Stomach (tissue), 4 donors: ENCODE measurements around the gene LRRC74B.

Experiments used
- EP300 ChIP-seq: sonication (generic); formaldehyde crosslinking; IDR thresholded peaks from one replicate; pipeline ENCODE4 v1.6.1; 2017; ENCODE audit warnings: antibody characterized with exemption
- POLR2A ChIP-seq, 4 donors: fragments of 450-650 bp; IDR thresholded peaks; one replicate each; pipeline ENCODE4 v1.6.1; 2016; ENCODE audit warnings: antibody characterized with exemption in 4 of 4, control low read depth in 2 of 4, mild to moderate bottlenecking in 1 of 4, moderate library complexity in 1 of 4
- POLR2AphosphoS5 ChIP-seq, 3 donors: sonication (generic); formaldehyde crosslinking; IDR thresholded peaks; one replicate each; pipeline ENCODE4 v1.6.1; 2016; ENCODE audit warnings: antibody characterized with exemption in 3 of 3
- TF ChIP-seq, protein P1 (sequence below), 7 experiments: fragments of 450-650 bp in 4 of 7; fragments of 200-600 bp in 3 of 7; sonication (generic) in 3 of 7; IDR thresholded peaks; one replicate each; pipeline ENCODE4 v1.5.1; 2016 to 2019; ENCODE audit warnings: antibody characterized with exemption in 7 of 7, control low read depth in 2 of 7, mild to moderate bottlenecking in 1 of 7

DNA sequence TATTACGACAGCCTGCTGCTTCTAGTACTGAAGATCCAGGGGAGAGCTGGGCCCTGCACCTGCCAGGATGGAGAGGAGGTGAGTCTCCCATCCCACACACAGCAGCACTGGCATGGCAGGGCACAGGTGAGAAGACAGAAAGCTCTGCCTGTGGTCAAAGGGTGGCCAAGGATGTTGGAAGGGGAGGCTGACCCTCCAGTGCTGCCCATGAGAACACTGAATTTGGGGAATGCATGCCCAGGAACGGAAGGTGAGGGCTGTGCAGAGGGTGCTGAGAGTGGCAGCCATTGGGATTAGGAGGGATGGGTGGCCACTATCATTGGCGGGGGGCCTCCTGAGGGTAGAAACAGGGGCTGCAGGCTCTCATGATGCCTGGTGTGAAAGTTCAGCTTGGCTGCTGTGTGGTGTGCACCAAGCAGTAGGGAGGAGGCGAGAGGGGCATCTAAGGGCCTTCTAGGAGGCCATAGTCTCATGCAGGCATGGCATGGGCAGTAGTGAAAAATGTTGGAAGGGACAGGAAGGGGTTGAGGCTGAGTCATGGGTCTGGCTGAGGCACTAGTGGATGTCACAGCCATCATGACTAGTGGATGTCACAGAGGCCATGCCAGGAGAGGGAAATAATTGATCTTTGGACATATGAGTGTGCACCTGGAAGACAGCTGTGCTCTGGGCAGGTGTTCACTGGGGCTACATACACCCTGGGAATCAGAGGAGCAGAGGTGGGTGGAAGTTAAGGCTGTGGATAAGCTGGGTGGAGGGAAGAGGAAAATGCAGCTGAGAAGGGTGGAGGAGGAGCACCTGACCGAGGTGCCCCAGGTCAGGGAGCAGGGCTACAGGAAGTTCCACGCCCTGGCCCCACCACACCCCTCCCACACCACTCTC lies 2.5 kb upstream of the LRRC74B start:
- TF ChIP-seq, protein P1, sequence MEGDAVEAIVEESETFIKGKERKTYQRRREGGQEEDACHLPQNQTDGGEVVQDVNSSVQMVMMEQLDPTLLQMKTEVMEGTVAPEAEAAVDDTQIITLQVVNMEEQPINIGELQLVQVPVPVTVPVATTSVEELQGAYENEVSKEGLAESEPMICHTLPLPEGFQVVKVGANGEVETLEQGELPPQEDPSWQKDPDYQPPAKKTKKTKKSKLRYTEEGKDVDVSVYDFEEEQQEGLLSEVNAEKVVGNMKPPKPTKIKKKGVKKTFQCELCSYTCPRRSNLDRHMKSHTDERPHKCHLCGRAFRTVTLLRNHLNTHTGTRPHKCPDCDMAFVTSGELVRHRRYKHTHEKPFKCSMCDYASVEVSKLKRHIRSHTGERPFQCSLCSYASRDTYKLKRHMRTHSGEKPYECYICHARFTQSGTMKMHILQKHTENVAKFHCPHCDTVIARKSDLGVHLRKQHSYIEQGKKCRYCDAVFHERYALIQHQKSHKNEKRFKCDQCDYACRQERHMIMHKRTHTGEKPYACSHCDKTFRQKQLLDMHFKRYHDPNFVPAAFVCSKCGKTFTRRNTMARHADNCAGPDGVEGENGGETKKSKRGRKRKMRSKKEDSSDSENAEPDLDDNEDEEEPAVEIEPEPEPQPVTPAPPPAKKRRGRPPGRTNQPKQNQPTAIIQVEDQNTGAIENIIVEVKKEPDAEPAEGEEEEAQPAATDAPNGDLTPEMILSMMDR (IDR thresholded peaks at IDR 0.05), result no peak
- TF ChIP-seq POLR2AphosphoS5 (IDR thresholded peaks at IDR 0.05) (no peak), POLR2A (IDR thresholded peaks at IDR 0.05) (no peak), EP300 (no peak)
